ENCODE results near the gene RNASE2.
"Not testable (repeated sequence)": the region's sequence is repeated elsewhere in the genome, so short reads cannot be mapped to it uniquely, and the experiment has no call there.

The RNASE2 gene

GRCh38 chr14:20954736-20955537, at the start of gene RNASE2:
RNASE2 (plus strand) TSS chr14:20955487; CDS start chr14:20955772, 285 bp downstream.
- not testable (repeated sequence) for DNase-seq (ENCODE audit: low spot score)

GRCh38 chr14:20905676-20906075, 49.6 kb upstream of the RNASE2 start:
- no peak for DNase-seq (ENCODE audit: low spot score)

GRCh38 chr14:20907214-20907613, 48.1 kb upstream of the RNASE2 start:
- DNase-seq (ENCODE audit: low spot score) = no peak

DNA sequence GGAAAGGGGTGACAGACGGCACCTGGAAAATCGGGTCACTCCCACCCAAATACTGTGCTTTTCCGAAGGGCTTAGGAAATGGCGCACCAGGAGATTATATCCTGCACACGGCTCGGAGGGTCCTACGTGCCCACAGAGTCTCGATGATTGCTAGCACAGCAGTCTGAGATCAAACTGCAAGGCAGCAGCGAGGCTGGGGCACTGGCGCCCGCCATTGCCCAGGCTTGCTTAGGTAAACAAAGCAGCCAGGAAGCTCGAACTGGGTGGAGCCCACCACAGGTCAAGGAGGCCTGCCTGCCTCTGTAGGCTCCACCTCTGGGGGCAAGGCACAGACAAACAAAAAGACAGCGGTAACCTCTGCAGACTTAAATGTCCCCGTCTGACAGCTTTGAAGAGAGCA, 44.5 kb upstream of the RNASE2 start:
- DNase-seq (ENCODE audit: low spot score) = not testable (repeated sequence)

DNA sequence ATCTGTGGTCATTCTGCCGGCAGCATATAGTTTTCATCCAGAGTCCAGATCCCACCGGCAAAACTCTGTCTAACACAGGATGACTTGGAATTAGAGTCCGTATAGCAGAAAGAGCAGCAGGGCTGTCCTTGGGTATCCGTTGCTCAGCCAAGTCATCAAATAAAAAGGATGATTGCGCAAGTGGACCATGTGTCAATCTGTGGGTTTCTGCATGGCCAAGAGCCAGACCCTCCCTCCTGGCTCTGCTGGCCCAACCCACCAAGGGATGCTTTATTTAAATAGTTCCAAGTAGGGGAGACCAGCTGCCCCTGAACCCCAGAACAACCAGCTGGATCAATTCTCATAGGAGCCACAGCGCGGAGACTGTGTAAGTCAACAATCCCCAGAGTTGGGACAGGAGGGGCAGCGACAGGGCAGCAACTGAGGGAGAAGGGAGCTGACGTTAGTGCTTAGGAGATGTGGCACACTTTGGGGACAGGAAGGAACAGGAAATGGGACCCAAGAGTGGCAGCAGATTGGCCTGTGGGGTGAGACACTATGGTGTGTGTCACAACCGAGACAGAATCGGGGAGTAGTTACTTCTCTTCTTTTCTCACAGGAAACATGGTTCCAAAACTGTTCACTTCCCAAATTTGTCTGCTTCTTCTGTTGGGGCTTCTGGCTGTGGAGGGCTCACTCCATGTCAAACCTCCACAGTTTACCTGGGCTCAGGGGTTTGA, 36.1 kb upstream of the RNASE2 start:
- DNase-seq (ENCODE audit: low spot score) = not testable (repeated sequence)

DNA sequence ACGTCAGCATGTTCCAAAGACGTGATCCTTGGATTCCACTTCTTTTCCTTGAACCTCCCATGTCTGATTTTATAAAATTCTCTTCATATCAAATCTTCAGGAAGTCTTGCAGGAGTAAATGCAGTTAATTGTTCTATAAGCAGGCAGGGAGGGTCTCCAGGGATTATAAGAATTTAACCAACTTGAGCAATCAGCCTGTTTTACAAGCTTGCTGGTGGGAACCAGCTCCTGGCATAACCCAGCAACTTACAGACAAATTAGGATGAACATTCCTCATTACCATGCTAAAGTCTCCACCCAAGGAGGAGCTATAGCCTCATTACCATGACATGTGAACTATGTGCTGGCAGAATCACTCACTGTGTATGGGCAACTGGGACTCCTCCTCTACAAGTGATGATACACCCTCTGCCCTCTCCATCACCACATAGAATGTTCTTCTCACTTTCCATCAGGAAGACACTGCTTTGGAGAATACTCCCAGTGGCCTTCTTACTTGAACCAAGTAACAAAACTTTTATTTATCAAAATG, 31.5 kb upstream of the RNASE2 start:
- DNase-seq (ENCODE audit: low spot score) = not testable (repeated sequence)

GRCh38 chr14:20934148-20934762, 21.0 kb upstream of the RNASE2 start:
- peak; percentile 87 for DNase-seq (ENCODE audit: low spot score)

- no peak for DNase-seq (ENCODE audit: low spot score)
These were observed 19.8 kb upstream of the RNASE2 start for GRCh38 chr14:20935303-20935984.

DNA sequence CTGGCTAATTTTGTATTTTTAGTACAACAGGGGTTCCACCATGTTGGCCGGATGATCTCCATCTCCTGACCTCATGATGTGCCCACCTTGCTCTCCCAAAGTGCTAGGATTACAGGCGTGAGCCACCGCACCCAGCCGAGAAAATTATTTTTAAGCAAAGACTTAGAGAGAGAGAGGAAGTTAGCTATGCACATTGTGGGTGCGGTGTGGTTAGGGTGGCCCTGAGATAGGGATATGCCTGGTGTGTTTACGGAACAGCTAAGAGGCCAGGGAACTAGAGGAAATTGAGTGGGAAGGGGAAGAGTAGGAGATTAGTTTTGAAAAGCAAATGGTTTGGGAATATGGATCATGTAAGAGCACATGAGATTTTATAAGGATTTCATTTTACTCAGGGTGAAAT, 10.1 kb upstream of the RNASE2 start:
- DNase-seq (ENCODE audit: low spot score) = not testable (repeated sequence)

DNA sequence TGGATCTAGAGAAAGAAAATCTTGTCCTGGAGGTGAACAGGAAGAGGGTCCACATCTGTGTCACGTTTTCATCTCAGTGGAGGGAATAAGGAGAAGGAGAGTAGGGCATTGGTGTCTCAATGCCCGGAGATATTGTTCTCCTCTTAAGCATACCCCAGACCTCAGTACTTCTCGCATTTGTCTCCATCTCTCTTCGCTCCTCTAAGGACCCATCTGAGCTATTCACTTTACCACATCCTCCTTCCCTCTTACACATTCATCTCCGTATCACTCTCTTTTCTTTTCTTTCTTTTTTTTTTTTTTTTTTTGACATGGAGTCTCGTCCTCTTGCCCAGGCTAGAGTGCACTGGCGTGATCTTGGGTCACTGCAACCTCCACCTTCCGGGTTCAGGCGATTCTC, 8.6 kb upstream of the RNASE2 start:
- not testable (repeated sequence) for DNase-seq (ENCODE audit: low spot score)

DNA sequence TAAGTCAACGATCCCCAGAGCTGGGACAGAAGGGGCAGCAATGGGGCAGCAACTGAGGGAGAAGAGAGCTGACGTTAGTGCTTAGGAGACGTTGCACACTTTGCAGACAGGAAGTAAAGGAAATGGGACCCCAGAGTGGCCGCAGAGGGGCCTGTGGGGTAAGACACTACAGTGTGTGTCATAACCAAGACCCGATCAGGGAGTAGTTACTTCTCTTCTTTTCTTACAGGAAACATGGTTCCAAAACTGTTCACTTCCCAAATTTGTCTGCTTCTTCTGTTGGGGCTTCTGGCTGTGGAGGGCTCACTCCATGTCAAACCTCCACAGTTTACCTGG, 219 bp downstream of the RNASE2 start:
- DNase-seq (ENCODE audit: low spot score) = not testable (repeated sequence)

- DNase-seq (ENCODE audit: low spot score) = no peak
These were observed 1.2 kb downstream of the RNASE2 start for GRCh38 chr14:20956376-20956976.

DNA sequence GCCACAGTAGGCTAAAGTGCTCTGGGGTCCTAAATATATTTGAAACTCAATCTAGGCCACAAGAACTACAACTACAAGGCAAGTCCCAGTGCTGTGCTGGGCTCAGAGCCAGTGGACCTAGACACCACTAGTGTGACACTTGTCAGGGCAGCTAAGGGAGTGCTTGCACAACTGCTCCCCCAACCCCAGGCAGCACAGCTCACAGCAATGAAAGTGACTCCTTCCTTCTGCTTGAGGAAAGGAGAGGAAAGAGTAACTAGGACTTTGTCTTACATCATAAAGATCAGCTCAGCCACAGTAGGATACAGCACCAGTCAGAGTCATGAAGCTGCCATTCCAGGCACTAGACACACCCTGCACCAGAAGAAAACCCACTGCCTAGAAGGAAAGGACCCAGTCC, 3.7 kb downstream of the RNASE2 start:
- not testable (repeated sequence) for DNase-seq (ENCODE audit: low spot score)

DNA sequence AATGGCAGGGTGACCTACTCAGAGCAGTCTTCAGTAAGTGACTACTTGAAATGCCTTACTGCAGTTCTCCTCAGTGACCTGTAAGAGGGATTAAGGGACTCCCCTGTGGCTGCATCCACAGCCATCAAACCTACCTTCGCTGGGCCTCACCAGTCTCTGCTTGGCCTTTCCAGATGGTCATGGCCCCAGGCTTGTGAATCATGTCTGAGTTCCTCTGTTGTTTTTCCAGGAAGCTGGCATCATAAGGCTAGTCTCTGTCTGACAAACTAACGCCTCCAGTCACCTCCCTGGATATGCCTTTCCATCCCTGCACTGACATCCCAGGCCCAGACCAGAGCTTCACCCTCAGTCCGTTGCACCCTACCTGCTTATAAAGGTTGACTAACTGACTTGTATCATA, 14.0 kb downstream of the RNASE2 start:
- no peak for DNase-seq (ENCODE audit: low spot score)

- no peak for DNase-seq (ENCODE audit: low spot score)
These were observed 15.3 kb downstream of the RNASE2 start for GRCh38 chr14:20970647-20970982.

GRCh38 chr14:20970983-20971704, 15.9 kb downstream of the RNASE2 start:
- DNase-seq (ENCODE audit: low spot score) = peak; percentile 91

DNA sequence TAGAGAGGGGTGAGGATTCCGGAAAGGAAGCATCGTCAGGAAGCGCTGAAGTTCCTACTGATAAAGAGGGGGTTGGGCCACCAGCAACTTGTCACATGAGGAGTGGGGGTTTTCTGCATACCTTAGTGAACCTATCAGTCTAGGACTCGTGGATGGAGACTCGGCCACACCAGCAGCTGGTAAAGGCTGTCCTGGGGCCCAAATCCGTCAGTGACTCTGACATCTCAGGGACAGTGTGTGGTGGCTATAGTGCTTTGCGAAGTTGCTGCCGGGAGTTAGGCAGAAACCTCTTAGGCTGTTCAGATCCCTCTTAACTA, 16.4 kb downstream of the RNASE2 start:
- DNase-seq (ENCODE audit: low spot score) = no peak

DNA sequence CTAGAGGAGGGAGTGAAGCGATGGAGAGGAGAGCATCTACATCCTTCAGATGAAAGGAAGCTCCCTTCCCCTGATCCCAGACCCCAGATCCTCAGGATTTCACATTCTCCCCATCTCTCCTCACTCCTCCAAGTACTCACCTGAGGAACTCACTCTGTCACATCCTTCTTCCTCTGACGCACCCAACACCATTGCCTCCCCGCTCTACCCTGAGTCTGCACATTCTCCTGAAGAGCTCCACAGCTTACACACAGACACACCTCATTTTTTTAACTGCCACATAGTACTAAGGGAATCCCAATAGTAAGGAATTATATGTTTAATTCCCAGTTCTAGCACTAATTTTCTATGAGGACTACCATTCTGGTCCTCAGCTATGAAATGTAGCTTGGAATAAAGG, 18.2 kb downstream of the RNASE2 start:
- DNase-seq (ENCODE audit: low spot score) = no peak

- DNase-seq (ENCODE audit: low spot score) = no peak
These were observed 21.0 kb downstream of the RNASE2 start for GRCh38 chr14:20976291-20976690.

GRCh38 chr14:20978687-20979086, 23.4 kb downstream of the RNASE2 start:
- DNase-seq (ENCODE audit: low spot score) = no peak

DNA sequence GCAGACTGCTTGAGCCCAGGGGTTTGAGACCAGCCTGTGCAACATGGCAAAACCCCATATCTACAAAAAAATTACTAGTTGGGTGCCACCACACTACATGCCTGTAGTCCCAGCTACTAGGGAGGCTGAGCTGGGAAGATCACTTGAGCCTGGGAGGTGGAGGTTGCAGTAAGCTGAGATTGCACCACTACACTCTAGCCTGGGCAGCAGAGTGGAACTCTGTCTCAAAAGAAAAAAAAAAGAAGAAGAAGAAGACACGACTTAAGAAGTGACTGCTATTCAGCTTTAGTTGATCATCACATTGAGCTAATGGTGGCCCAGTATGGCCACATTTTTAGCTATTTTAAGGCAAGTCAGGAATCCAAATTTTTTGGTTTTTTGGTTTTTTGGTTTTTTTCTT, 25.6 kb downstream of the RNASE2 start:
- DNase-seq (ENCODE audit: low spot score) = no peak

Measured in iPS-NIHi11 (cell line).